ENCODE measurements around the gene MORC2.

The MORC2 gene

DNA sequence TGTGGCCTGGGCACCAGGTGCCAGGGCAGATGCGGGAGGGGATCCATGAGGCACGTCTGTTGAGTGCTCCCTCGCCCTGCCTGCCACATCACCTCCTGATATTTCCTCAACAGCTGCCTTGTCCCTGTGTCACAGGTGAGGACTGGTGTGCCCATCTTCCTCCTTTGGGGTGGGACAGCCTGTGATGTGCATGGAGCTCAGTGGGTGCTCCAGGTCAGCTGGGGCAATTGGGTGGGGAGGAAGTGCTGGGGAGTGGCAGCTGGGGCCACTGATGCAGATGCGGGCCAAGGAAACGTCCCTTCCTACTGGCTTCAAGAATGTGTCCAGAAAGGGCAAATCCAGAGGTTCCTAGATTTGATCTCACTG is 83.6 kb downstream of the MORC2 start:
- no peak for DNase-seq

DNA sequence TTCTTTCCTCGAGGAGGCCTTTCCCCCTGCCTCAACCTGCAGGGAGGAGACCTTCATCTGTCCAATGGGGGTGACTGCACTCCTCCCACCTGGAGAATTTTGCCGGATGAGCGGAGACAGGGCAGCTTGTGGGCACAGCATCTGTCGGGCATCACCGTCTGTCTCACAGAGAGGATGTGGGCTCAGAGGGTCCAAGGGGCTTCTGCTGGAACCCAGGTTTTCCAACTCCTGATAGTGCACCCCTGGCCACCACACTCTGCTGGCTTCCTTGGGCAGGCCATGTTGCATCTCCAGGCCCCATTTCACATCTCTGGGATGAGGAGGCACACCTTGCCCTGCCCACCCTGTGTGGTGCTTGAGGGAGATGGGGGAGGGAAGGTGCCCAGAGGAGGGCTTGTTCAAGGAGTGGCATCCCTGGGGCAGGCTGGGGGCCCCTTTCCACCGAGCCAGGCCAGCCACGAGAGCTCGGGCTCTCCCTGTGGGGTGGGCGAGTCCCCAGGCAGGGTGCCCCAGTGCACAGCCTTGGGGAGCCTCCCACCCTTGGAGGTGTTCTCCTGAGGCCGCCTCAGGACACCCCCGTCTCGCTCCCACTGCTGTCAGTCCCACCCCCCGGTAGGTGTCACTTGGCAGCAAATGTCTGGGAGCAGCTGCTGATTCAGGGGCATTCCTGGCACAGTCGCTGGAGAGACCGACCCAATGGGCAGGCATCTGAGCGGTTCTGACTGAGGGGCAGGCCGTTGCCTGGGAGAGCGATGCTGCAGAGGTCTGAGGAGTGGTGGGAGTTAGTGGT is 84.2 kb downstream of the MORC2 start:
- no peak for DNase-seq

DNA sequence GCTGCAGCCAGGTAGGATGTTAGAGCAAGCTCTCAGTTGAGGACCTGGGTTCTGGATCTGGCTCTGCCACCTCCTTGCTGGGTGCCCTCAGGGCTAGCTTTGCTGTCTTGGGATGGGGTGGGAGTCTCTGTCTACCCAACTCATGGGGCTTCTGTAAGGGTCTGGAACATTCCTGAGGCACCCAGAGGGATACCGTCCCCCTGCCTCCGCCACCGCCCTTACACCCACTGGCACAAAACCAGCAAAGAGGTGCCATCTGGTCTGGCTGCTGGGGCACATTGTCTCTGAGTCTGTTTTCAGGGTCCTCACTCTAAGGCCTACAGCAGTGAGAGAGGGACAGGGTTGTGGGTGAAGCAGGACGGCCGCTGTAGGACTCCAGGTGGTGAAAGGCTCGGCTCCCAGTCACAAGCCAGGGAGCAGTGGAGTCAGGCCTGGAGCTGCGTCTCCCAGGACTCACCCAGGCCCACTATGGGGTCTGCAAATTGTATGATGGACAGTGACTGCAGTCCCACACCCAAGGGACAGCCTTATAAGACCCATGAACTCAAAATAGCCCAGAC is 84.9 kb downstream of the MORC2 start:
- DNase-seq: no peak

DNA sequence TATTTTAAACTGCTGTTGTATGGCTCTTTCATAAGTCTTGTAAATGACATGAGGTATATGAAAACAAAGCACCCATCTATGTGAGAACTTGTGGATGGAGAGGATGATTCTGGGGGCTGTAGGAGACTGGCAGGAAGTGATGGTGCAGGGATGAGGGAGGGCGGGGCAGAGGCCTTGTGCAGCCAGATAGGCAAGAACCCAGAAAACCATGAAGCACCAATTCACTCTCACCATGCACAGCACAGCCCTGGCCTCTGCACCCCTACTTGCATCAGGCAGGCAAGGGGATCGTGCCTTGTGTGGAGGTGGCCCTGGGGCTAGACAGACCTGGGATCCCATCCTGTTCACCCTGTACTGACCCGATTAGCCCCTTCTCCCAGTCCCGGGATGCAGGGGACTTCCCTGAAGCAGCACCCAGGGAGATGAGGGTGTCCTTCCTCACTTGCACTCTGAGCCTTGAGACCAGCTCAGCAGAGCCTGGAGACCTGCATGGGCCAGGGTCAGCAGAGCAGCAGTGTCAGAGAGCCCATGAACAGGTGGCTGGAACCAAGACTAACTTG is 85.5 kb downstream of the MORC2 start:
- DNase-seq: no peak

DNA sequence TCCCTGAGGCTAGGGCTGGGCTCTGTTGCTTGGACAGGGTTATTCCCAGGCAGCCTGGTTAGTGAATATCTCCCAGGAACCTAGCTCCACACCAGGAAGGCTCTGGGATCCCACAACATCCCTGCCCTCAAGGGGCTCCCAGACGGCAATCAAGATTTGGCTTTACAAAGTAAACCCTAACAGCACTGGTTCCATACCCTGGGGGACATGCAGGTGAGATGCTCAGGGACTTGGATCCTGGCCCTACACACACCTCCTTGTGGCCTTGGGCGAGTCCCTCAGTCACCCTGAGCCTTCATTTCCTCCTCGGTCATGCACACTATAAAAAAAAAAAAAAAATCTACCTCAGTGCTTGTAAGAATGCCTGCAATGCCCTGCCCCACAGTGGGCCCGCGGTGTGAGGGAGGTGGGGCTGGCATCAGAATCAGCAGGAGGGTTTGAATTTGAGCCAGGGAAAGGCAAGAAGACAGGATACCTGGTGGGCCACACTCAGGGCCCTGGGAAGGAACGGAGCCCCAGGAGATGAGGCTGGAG is 86.3 kb downstream of the MORC2 start:
- no peak for DNase-seq

DNA sequence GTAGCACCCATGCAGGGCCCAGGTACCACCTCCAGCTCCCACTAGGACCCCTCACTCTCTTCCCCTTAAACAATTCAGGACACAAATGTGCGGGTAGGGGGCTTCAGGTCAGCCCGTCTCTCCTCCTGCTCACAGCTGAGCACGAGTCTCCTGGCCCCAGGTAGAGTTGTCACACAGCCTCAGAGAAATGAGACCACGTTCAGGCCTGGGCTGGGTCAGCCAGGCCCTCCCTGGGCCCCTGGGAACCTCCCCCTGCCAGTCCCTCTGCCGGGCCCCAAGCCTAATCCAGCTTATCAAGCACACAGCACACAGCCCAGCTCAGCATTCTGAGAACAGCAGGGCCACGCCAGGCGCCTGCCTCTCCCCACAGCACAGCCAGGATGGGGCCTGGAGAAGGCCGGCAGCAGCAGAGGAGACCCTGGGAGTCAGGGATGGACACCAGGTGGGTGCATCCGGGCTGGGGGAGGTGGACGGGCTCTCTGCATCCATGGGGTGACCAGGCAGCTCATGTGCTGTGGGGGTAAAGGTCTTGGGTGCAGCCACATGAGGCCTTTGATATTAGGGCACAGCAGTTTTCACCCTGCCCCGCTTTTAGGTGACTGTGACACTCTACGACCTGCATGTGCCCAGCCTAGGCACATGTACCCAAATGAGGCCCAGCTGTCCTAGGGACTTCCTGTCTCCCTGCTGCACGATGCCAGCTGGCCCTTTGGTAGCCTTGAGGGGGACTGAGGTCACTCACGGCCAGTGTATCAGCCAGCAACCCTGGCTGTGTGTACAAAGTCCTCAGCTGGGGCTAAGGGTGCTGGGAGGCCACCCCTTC is 87.0 kb downstream of the MORC2 start:
- DNase-seq: no peak

DNA sequence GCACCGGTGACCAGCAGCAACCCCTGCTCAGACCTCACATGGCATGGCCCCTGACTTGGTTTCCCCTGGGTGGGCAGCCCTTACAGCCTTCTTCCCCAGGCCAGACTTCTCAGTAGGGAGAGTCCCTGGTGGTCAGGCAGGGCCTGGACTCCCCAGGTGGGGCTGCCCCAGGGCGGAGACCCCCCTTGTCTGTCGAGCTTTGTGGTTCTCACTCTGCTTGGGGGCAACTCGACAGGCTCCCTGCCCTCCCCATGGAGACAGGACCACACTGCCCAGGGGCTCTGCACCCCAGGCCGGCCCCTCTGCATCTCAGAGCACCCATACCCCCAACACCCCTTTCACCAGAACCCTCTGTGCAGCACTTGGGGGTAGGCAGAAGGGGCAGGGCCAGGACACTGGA is 87.7 kb downstream of the MORC2 start:
- DNase-seq: no peak

DNA sequence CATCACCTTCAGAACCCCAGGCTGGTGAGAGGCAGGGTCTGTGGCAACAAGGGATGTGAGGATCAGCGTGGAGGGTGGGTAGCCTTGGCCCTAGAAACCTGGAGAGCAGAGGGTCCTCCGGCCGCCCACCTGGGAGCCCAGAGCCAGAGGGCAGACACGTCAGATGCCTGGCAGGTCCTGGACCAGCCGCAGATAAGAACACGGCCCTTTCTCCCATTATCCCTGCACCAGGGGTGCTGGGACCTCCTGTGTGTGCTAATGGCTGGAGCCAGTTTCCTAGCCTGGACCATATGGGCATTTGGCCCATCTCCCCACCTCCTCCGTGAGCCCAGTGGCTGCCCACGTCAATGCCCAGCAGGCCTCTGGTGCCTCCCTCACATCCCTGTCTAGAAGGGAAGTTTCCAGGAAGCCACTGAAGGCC is 88.4 kb downstream of the MORC2 start:
- no peak for DNase-seq

DNA sequence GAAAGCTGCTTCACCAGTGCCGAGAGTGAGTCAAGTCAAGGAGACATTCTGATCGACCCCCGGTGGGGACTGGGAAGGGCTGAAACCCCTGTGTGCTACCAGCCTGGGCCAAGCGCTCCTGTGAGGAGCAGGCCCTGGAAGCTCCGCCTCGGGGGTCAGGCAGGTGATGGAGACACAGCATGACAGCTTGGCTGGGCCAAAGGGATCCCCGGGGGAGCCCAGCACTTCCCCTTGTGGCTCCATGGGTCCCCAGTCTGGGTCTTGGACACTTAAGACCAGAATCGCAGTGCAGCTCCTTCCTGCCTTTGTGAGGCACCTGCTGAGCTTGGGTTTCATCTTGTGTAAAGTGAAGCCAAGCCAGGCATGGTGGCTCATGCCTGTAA is 89.2 kb downstream of the MORC2 start:
- no peak for DNase-seq

DNA sequence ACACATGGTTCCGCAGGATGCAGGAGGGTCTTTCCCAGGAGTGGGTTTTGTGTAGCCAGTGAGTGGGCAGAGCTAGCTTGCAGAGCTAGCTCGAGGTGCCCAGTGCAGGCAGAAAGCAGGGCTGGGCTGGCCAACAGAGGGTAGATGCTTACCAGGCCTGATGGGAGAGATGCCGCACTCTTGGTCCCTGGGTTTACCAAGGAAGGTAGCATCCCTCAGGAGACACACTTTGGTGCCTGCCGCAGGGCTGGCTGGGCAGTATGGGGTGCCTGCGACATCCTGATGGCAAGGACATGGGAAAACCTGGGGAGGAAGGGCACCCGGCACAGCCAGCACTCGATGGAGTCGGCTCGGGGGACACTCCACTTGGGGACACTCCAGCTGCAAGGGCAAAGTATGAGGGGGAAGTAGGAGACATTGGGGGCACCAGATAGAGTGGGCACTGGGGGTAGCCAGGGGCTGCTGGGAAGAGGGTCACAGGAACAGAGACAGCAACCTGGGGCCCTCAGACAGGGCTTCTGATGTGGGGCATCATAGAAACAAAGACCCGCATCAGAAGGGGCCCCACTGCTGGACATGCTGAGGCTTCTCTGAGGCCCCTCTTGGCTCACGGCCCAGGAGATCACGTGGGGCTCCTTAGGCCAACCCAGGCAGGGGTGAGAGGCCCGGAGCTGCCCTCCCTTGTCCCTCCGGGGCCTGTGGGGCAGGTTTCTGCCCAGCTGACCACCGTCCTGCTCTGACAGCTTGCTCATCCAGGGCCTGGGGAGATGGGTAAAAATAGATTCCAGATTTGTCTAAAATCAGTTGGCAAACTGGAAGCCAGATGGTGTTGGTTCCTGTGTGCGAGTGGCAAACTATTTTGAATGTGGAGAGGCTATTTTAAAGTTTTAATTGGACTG is 89.8 kb downstream of the MORC2 start:
- DNase-seq: no peak

DNA sequence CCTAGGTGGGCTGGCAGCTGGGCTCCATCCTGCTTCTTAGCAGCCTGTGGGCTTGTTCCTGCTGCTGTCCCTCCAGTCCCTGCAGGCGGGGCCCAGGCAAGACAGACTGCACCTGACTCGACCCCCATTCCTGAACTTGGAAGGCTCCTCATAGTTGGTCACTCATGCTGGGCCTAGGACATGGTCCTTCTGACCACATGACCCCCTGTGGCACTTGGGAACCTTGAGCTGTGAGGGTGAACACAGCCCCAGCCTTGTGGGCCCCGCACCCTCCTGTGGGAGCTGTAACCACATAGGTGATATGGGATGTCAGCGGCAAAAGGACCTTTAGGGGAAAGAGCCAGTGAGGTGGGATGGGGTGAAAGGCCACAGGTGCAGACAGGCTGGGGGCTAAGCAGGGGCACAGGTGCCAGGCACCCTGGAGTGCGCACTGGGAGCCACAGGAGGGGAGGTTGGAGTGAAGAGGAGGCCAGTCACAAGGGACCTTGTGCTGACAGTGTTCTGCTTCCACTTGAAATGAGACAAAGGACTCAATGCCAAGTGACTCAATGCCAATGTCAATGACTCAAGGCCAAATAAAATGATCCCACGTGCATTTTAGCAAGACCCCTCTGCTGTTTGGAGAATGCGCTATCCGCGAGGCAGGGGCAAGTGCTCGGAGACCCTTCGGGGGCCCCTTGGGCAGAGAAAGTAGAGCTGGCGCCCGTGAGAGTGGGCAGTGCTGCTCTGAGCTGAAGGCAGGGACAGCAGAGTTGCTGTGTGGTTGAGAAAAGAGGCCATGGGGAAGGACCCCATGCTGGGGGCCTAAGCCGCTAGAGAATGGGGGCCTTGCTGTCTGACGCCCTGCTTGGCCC is 90.7 kb downstream of the MORC2 start:
- DNase-seq: no peak

DNA sequence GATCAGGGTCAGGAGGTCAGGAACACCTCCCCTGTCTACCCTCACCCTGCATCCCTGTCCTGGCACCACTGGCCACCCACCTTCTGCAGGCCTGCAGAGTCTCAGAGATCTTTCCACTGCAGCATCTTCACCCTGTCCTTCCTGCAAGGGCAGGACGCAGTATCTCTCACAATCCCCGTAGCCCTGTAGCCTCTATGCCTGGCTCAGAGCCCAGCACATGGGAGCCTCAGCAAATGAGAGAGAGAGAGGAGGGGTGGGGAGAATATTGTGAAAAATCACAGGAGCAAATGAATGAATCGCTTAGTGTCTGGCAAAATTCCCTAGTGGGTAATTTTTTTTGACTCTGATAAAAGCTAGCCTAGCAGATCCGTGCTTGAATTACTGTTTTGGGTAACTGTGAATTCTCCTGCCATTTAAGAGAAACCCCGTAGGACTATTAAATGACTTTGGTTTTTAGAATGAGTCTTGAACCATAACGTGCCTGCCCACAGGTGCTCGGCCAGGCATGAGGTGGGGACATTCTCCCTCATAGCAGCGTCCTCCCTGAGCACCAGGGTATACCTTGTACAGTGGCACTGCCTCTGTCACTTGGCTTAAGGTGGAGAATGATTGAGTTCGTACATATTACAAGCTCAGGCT is 91.5 kb downstream of the MORC2 start:
- DNase-seq: no peak

DNA sequence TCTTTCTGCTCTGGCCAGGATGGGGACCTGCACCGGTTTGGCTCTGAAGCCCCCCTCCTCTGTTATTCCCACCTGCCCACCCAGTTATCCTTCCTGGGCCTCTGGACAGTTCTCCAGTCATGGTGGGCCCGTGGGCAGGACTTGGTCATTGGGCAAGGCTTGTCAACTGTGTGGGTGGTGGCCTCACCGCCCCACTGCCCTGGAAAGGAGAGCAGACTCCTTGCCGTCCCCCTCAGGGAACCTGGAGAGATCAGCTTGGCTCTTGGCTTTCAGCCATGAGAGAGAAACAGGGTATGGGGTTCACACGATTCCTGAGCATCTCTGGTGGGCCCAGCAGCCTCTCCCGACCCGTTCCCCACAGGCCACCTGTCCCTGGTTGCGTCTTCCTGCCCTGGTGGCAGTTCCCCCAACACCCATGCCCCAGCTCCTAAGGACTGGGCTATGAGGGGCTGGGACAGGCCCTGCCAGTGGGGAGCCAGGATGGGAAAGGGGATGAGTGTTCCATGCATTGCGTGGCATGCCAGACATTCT is 92.3 kb downstream of the MORC2 start:
- no peak for DNase-seq

DNA sequence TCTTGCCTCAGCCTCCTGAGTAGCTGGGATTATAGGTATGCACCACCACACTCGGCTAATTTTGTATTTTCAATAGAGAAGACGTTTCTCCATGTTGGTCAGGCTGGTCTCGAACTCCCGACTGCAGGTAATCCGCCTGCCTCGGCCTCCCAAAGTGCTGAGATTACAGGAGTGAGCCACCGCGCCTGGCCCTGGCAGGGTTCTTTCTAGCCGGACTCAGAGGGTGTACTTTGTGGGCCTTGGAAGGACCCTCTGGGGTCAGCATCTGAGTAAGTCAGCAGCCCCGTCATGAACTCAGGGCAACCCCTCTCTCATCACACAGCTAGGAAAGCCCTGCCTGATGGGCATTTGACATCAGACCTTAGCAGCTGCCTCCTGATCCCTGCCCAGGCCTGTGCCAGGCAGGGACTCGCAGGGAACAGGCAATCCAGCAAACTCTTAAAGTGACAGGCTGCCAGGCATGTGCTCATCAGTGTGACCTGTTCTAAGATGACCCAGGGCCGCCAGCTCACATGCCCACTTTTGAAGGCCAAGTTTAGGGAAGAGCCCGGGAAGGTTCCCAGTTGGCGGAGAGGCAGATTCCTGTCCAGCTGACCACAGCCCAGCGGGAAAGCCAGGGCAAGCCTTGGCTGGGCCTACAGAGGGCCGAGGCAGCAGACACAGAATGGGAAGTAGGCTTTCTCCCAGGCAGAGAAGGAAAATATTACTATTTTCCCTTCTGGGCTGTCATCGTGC is 92.9 kb downstream of the MORC2 start:
- no peak for DNase-seq
